ENCODE measurements around the gene GPANK1.

Gene GPANK1

GRCh38 chr6:31641370-31641769 is 23.4 kb downstream of the GPANK1 start:
- DNase-seq (ENCODE audit: low read depth in 2 of 2) = no peak

DNA sequence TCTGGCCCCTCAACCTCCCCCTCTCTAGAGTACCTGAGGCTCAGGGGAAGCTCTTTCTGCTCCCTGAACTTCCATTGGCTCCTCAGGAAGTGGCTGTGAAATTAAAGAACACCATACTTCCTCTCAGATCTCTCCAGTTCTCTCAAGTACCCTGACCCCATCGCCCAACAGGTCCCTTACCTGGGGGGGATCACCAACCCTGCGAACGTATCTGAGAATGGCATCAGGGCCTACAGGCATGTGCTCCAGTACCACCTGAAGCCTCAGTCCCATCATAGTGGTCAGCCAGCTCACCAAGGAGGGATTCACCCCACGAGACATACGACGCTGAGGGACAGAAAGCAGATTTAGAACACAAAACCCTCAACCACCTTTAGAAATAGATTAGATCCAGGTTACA is 24.2 kb downstream of the GPANK1 start:
- DNase-seq (ENCODE audit: low read depth in 2 of 2) = no peak

DNA sequence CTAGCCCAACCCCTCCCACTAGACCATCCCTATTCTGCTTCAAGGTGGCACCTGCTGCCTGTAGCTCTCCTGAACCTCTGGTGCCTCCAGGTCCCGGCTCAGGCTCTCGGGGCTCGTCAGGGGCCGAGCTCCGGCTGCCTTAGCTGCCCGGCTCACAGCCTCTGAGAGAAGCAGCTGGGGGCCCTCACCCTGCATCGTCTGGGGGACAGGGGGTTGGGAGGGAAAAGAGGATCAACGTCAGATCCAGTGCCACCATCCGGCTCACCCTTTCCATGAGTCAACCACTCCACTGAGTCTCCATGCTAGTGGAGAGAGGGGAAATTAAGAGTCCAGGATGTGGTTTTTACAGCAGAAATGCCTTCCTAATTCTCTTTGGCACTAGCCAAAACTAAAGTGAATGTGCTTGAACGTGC is 25.3 kb downstream of the GPANK1 start:
- no peak for DNase-seq (ENCODE audit: low read depth in 2 of 2)

- no peak for DNase-seq (ENCODE audit: low read depth in 2 of 2)
Measured at GRCh38 chr6:31639043-31639442, 25.8 kb downstream of the GPANK1 start.

DNA sequence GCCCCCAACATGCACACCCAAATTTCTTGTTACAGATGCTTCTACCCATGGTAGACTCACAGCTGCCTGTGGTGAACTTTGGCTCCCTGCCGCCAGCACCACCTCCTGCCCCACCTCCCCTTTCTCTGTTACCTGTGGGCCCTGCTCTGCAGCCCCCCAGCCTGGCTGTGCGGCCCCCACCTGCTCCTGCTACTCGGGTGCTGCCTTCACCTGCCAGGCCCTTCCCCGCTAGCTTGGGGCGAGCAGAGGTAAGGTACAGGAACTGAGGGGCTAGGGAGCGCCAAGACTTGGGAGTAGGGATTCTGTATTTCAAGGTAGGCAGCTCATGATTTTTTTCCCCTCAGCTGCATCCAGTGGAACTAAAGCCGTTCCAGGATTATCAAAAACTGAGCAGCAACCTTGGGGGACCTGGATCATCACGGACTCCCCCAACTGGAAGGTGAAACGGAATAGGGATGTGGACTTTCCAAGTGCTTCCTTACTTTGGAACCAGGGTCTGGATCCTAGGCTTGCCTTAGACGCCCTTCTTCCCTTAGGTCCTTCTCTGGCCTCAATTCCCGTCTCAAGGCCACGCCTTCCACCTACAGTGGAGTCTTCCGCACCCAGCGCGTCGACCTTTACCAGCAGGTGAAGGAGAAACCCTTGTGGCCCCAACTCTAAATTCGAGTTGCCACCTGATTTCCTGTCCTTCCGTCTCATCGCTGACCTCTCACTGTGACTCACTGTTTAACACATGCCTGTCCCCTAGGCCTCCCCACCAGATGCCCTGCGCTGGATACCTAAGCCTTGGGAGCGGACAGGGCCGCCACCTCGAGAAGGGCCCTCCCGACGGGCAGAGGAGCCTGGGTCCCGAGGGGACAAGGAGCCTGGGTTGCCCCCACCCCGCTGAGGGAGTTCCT is 27.9 kb downstream of the GPANK1 start:
- no peak for DNase-seq (ENCODE audit: low read depth in 2 of 2)

DNA sequence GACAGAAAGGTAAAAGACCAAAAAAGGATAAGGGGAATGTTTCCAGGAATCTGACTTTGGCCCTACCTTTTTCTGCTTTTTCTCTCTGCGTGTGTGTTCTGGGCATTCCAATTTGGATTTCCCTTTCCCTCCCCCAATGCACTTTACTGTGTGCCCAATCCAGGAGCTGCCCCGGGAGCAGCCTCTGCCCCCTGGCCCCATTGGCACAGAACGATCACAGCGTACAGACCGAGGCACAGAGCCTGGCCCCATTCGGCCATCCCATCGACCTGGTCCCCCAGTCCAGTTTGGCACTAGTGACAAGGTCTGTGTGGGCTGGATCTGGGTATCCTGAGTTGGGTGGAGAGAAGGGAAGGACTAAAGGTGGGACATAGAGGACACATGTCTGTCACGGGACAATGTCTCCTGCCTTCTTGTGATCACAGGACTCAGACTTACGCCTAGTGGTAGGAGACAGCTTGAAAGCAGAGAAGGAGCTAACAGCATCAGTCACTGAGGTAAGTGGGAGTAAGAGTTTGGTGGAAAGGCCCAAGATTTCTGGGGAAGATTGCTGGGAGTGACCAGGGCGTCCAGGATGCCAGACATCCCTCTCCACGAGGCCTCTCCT is 29.7 kb downstream of the GPANK1 start:
- no peak for DNase-seq (ENCODE audit: low read depth in 2 of 2)

GRCh38 chr6:31634131-31634530 is 30.7 kb downstream of the GPANK1 start:
- DNase-seq (ENCODE audit: low read depth in 2 of 2) = no peak

GRCh38 chr6:31633447-31633846 is 31.4 kb downstream of the GPANK1 start:
- no peak for DNase-seq (ENCODE audit: low read depth in 2 of 2)

DNA sequence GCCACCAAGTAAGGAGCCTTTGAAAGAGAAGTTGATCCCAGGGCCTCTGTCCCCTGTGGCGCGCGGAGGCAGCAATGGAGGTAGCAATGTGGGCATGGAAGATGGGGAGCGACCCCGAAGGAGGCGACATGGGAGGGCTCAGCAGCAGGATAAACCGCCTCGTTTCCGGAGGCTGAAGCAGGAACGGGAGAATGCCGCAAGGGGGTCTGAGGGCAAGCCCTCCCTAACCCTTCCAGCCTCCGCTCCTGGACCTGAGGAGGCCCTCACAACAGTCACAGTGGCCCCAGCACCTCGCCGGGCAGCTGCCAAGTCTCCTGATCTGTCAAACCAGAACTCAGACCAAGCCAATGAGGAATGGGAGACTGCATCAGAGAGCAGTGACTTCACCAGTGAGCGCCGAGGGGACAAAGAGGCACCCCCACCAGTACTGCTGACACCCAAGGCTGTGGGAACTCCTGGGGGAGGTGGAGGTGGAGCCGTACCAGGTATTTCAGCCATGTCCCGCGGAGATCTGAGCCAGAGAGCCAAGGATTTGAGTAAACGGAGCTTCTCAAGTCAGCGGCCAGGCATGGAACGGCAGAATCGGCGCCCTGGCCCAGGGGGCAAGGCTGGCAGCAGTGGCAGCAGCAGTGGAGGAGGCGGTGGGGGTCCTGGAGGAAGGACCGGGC is 32.4 kb downstream of the GPANK1 start:
- no peak for DNase-seq (ENCODE audit: low read depth in 2 of 2)

DNA sequence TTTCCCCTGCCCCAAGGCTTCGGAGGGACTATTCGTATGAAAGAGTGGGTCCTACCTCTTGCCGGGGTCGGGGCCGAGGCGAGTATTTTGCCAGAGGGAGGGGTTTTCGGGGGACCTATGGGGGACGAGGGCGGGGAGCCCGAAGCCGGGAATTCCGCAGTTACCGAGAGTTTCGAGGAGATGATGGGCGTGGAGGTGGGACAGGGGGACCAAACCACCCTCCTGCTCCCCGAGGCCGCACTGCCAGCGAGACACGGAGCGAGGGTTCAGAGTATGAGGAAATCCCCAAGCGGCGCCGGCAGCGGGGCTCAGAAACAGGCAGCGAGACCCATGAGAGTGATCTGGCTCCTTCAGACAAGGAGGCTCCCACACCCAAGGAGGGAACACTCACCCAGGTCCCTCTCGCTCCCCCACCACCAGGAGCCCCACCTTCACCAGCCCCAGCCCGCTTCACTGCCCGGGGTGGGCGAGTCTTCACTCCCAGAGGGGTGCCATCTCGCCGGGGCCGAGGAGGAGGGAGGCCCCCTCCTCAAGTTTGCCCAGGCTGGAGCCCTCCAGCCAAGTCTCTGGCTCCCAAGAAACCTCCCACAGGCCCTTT is 33.0 kb downstream of the GPANK1 start:
- no peak for DNase-seq (ENCODE audit: low read depth in 2 of 2)

GRCh38 chr6:31631209-31631608 is 33.6 kb downstream of the GPANK1 start:
- no peak for DNase-seq (ENCODE audit: low read depth in 2 of 2)

DNA sequence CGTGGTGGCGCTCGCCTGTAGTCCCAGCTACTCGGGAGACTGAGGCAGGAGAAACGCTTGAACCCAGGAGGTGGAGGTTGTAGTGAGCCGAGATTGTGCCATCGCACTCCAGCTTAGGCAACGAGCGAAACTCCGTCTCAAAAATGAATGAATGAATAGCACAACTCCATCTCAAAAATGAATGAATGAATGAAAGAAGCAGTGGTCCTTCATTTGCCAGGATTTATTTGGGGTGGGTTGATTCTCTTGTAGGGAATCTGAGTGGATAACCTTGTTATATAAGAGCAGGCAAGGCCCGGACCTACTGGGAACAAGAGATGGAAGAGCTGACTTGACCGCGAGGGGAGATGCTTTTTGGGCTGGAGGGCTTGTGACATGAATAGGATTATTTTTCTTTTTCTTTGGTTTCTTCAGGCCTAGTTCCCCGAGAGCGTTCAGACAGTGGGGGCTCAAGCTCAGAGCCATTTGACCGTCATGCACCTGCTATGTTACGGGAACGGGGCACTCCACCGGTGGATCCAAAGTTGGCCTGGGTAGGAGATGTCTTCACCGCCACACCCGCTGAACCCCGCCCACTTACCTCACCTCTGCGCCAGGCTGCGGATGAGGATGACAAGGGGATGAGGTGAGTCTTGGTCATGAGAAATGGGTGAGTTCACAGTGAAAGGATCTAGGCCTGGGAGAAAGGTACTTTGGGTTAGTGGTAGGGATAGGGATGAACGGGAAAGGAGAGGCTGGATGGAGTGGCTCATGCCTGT is 34.4 kb downstream of the GPANK1 start:
- DNase-seq (ENCODE audit: low read depth in 2 of 2) = no peak

GRCh38 chr6:31629014-31629413 is 35.8 kb downstream of the GPANK1 start:
- no peak for DNase-seq (ENCODE audit: low read depth in 2 of 2)

DNA sequence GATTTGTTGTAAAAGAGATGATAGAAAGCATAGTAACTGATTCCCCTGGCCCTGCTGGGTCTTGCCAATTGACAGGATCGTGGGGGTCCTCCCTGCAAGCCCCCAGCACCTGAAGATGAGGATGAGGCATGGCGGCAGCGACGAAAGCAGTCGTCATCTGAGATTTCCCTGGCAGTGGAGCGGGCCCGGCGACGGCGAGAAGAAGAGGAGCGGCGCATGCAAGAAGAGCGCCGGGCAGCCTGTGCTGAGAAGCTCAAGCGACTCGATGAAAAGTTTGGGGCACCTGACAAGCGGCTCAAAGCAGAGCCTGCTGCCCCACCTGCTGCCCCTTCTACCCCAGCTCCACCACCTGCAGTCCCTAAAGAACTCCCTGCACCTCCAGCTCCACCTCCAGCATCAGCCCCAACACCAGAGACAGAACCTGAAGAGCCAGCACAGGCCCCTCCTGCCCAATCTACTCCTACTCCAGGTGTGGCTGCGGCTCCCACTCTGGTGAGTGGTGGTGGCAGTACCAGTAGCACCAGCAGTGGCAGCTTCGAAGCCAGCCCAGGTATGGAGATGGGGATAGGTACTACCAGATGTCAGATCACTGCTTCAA is 37.0 kb downstream of the GPANK1 start:
- no peak for DNase-seq (ENCODE audit: low read depth in 2 of 2)

- no peak for DNase-seq (ENCODE audit: low read depth in 2 of 2)
Measured at GRCh38 chr6:31626952-31627351, 37.8 kb downstream of the GPANK1 start.

GRCh38 chr6:31624070-31624469 is 40.7 kb downstream of the GPANK1 start:
- no peak for DNase-seq (ENCODE audit: low read depth in 2 of 2)

DNA sequence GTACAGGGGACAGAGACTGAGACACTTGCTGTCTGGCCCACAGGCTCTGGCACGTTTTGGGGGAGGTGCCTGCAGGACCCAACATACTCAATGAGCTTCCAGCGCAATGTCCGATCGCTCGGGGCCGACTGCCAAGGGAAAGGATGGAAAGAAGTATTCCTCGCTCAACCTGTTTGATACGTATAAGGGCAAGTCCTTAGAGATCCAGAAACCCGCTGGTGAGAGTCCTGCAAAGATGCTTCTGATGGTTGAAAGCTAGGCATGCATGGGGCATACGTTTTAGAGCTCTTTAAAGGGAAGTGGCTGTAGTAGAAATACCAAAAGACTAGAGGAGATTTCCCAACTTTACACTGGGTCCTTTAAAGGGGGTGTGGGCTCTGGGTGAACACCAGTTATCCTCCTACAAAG is 42.1 kb downstream of the GPANK1 start:
- DNase-seq (ENCODE audit: low read depth in 2 of 2) = no peak

GRCh38 chr6:31621991-31622390 is 42.8 kb downstream of the GPANK1 start:
- DNase-seq (ENCODE audit: low read depth in 2 of 2) = no peak

DNA sequence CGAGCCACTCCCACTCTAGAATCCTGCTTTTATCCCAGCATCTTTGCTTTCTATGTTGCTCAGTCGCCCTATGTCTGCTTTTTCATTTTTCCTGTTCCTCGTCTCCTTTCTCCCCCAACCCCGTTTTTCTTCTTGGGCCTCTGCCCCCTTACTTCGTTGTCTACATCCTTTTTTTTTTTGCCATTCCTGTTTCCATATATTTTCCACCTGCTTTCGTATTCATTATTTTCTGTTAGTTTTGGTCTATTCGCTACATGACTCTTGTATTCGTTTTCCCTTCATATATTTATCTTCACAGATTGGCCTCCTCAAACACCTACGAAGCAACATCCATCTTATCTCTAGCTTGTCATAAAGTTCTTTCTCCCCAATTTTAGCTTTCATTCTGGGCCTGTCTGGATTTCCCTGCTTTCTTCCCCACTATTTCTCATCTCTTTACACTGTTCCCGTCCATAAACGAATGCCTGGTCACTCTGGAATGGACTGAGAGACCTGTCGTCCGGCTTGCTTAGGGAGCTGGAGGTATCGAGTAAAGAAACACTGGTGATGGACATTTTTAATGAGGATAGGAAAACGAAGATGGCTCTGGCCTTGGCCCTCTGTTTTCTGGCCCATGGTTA is 43.4 kb downstream of the GPANK1 start:
- no peak for DNase-seq (ENCODE audit: low read depth in 2 of 2)

DNA sequence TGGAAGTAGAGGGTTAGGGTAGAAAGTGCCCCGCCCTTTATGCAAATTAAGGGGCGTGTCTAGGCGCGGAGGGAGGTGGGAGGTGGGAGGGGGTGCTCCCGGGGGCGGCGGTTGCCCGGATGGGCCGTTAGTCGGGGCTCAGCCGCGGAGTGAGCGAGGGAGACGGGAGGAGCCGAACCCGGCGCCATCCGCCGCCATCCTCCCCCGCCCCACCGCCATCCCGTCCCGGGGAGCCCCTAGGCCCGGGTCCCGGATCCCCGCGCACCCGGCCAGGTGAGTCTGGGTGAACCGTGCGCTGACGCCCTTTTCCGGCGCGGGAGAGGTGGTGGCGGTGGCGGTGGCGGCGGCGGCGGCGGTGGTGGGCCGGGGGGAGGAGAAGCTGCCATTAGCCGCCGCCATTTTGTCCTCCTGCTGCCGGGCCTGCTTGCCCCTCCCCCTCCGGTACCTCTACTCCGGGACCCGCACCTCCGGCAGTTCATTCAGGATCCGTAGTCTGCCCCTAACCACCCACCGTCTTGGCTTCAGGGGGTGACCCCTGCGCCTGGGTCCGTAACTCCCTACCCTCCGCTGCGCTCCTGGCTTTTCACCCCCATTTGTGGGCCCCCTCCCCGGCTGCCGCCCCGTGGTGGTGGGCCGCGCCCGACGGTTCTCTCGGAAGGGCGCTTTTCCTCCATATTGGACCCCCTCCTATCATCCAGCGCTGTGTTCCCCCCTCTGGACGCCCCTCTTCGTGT is 44.0 kb downstream of the GPANK1 start, which contains the start of gene PRRC2A:
Gene PRRC2A, plus strand, starts transcription at position 130 of the 734 bp plus-strand sequence. CDS start 2,075 bp downstream, outside the sequence.
- DNase-seq (ENCODE audit: low read depth in 2 of 2) = peak; percentile 89 to 93

Data from stimulated activated CD8-positive, alpha-beta memory T cell treated with anti-CD3 and anti-CD28 coated beads, Interleukin-15, amount 100 ng/mL, for 4 hours (primary cell).